Hepatocyte (in vitro differentiated cells): ENCODE results near the gene PRLH.

Experiments used
- CTCF ChIP-seq: fragments of 200-600 bp; sonication (generic); IDR thresholded peaks from 2 replicates; pipeline ENCODE4 v1.5.1; 2016; ENCODE audit warnings: antibody characterized with exemption, mild to moderate bottlenecking; ENCODE audit not compliant: poor library complexity
- EZH2phosphoT487 ChIP-seq: fragments of 200-600 bp; sonication (generic); IDR thresholded peaks from one replicate; pipeline ENCODE4 v1.6.1; 2018; ENCODE audit warnings: antibody characterized with exemption, mild to moderate bottlenecking, low read depth, moderate library complexity; ENCODE audit not compliant: unreplicated experiment, severe bottlenecking

GRCh38 chr2:237549216-237549615 lies 17.2 kb upstream of the PRLH start:
- TF ChIP-seq EZH2phosphoT487, result no peak
- no peak for TF ChIP-seq CTCF
